Esophagus squamous epithelium (tissue), 5 donors: ENCODE measurements around the gene SLC38A8. TPM values are rescaled to one million over a fixed set of nuclear protein-coding genes. Genes with fewer than 3 reads are reported as not detected.

Source experiments
- DNase-seq: peaks from one replicate; lab custom pipeline; 2025; lab: John Stamatoyannopoulos, UW
- H3K27ac ChIP-seq, 4 donors: fragments of 200-600 bp; sonication (generic); one replicate each; pipeline ENCODE4 v1.5.1; 2016 to 2019; ENCODE audit warnings: mild to moderate bottlenecking in 1 of 4
- H3K27me3 ChIP-seq, 4 donors: fragments of 200-600 bp; sonication (generic); 1 replicate in 3 of 4; 2 replicates in 1 of 4; pipeline versions ENCODE4 v1.5.1 to v1.6.0; 2017 to 2021; ENCODE audit warnings: antibody characterized with exemption in 1 of 4
- H3K36me3 ChIP-seq, 3 donors: fragments of 200-600 bp; sonication (generic); one replicate each; pipeline ENCODE4 v1.5.1; 2016 to 2019
- H3K4me1 ChIP-seq, 3 donors: fragments of 200-600 bp; sonication (generic); one replicate each; pipeline ENCODE4 v1.5.1; 2017 to 2019
- H3K4me3 ChIP-seq, 4 donors: fragments of 200-600 bp; sonication (generic); 1 replicate in 3 of 4; 2 replicates in 1 of 4; pipeline ENCODE4 v1.5.1; 2016 to 2019; ENCODE audit warnings: mild to moderate bottlenecking in 2 of 4, moderate library complexity in 1 of 4
- H3K9me3 ChIP-seq, 3 donors: fragments of 200-600 bp; sonication (generic); one replicate each; pipeline ENCODE4 v1.5.1; 2016 to 2019
- POLR2A ChIP-seq, 4 donors: fragments of 450-650 bp; IDR thresholded peaks; one replicate each; pipeline ENCODE4 v1.6.1; 2017; ENCODE audit warnings: antibody characterized with exemption in 4 of 4, mild to moderate bottlenecking in 4 of 4, moderate library complexity in 3 of 4
- WGBS, 2 donors: methylation state at CpG; one replicate each; pipeline ENCODE4 v1.1.5; 2018; 5-methylcytosine and 5-hydroxymethylcytosine counted together
- intact Hi-C: fragments of 100-400 bp; cut with DNase I; formaldehyde crosslinking; loops from one replicate; pipeline ENCODE4 v1.15.0; 2022
- total RNA-seq, 4 donors: library from RNA; depleted of rRNA; stranded (reverse); fragments of >200 nt; gene quantifications; one replicate each; pipeline ENCODE4 v1.1.0, GENCODE V29; 2016
- TF ChIP-seq, protein P1 (sequence below), 6 experiments: fragments of 450-650 bp in 4 of 6; fragments of 200-600 bp in 2 of 6; sonication (generic) in 2 of 6; IDR thresholded peaks; one replicate each; pipeline ENCODE4 v1.5.1; 2016 to 2019; ENCODE audit warnings: antibody characterized with exemption in 6 of 6, mild to moderate bottlenecking in 4 of 6, moderate library complexity in 4 of 6
- donor health status: DM: yes; HTN: yes; CAD: no.

SLC38A8 gene
- total RNA-seq, 4 donors from 2014 or later, result not detected

DNA sequence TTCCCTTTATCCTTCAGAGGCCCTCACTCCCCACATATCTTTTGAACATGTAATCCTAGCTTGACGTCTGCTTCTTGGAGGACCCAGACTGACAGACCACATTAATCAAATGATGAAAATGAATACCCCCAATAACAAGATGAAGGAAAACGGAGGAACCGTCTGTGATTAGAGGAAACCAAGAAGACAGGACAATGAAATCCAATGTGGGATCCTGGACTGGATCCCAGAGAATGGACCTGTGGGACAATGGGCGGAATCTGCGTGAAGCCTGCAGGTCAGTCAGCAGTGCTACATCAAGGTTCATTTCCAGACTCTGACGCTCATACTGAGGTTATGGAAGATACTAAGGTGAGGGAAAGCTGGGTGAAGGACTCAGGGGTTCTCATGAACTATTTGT, 38.2 kb upstream of the SLC38A8 start:
- no peak for TF ChIP-seq POLR2A (IDR thresholded peaks at IDR 0.05)
- TF ChIP-seq, protein P1, sequence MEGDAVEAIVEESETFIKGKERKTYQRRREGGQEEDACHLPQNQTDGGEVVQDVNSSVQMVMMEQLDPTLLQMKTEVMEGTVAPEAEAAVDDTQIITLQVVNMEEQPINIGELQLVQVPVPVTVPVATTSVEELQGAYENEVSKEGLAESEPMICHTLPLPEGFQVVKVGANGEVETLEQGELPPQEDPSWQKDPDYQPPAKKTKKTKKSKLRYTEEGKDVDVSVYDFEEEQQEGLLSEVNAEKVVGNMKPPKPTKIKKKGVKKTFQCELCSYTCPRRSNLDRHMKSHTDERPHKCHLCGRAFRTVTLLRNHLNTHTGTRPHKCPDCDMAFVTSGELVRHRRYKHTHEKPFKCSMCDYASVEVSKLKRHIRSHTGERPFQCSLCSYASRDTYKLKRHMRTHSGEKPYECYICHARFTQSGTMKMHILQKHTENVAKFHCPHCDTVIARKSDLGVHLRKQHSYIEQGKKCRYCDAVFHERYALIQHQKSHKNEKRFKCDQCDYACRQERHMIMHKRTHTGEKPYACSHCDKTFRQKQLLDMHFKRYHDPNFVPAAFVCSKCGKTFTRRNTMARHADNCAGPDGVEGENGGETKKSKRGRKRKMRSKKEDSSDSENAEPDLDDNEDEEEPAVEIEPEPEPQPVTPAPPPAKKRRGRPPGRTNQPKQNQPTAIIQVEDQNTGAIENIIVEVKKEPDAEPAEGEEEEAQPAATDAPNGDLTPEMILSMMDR (IDR thresholded peaks at IDR 0.05), result no peak
- Histone ChIP-seq H3K4me1 (peaks cover 0 to 9% (median 3%) of the 10 kb centered on the region in 3 donors), H3K4me3 (no peak overlapping the region), H3K27me3 (no peaks in the 10 kb centered on the region), H3K9me3 (no peaks in the 10 kb centered on the region), H3K27ac (no peak overlapping the region), H3K36me3 (peaks cover 0 to 98% (median 14%) of the 10 kb centered on the region in 3 donors)
- DNase-seq, result no peak
- intact Hi-C loops, result loop anchor here (10.0 kb wide), 1 partner anchor 104 kb away; the partner anchor contains the start of gene TAF1C
- WGBS, 2 donors, result 84 to 90% methylated on average over 5 to 6 of the region's 6 CpGs

DNA sequence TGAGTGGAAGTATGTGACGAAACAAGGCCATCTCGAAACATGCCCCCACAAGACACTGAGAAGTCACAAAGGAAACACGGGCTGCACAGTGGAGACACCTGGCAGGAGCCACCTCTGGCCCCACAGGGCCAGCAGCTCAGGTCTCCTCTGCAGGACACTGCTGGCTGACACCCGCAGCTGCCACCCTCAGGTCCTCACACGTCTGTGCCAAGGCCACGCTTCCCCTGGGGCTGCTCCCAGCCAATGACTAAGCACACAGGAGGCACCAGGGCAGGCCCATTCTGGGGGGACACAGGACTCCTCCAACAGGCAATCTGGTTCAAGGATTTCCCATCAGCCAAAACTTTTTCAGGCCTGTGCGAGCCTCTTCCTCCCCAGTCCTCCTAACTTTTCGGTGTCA, 37.8 kb upstream of the SLC38A8 start:
- H3K4me1 ChIP-seq, result peaks cover 0 to 9% (median 3%) of the 10 kb centered on the region in 3 donors
- intact Hi-C loops, result loop anchor here (10.0 kb wide), 1 partner anchor 104 kb away; the partner anchor contains the start of gene TAF1C
- WGBS, 2 donors, result 50 to 59% methylated on average over 5 to 8 of the region's 8 CpGs
- no peak overlapping the region for H3K4me3 ChIP-seq
- H3K9me3 ChIP-seq, result no peaks in the 10 kb centered on the region
- H3K27ac ChIP-seq, result no peak overlapping the region
- no peaks in the 10 kb centered on the region for H3K27me3 ChIP-seq
- H3K36me3 ChIP-seq, result peaks cover 1 to 98% (median 15%) of the 10 kb centered on the region in 3 donors
- TF ChIP-seq, protein P1 (IDR thresholded peaks at IDR 0.05), result no peak
- TF ChIP-seq POLR2A (IDR thresholded peaks at IDR 0.05), result no peak
- no peak for DNase-seq

DNA sequence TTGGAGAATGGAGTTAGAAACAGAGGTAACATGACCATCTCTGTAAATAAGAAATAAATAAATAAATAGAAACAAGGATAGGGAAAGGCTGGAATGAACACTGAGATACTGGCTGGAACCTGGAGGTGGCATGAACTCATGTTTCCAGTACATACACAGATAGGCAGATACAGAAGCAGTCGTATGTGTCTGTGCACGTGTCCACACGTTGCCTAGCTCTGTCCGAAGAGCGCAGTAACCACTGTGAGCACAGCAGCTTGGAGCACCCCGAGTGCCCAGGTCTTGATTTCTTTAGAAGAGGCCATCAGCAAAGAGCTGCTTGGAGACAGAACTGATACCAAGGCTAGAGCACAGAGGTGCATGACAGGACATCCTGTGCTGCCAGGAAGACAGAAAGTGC, 37.1 kb upstream of the SLC38A8 start:
- Histone ChIP-seq H3K27me3 (no peaks in the 10 kb centered on the region), H3K9me3 (no peaks in the 10 kb centered on the region), H3K36me3 (peaks cover 8 to 98% (median 22%) of the 10 kb centered on the region in 3 donors), H3K27ac (no peak overlapping the region), H3K4me1 (peaks cover 0 to 9% (median 3%) of the 10 kb centered on the region in 3 donors), H3K4me3 (no peak overlapping the region)
- no peak for DNase-seq
- WGBS, 2 donors, result 82 to 88% methylated on average over 6 of the region's 6 CpGs
- intact Hi-C loops, result loop anchor here (10.0 kb wide), 1 partner anchor 105 kb away; the partner anchor contains the start of gene TAF1C
- TF ChIP-seq POLR2A (IDR thresholded peaks at IDR 0.05), result no peak
- TF ChIP-seq, protein P1 (IDR thresholded peaks at IDR 0.05), result no peak

DNA sequence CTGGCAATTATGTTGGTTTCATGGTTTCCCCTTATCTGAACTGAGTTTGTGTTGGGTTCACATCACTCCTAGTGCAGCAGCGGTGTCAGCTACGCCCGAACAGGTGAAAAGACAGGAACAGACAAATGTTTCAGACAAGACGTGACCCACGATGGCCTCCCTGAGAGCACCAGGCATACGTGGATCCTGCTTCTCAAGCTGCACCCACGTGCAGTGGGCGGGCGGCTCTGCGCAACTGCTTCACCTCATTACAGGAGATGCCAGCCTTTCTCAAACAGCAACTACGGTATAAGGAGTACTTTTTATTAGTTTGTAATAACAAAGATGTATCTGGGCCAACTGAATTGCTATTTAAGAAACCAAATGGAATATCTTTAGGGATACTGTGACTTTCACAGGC, 32.8 kb upstream of the SLC38A8 start:
- TF ChIP-seq POLR2A (IDR thresholded peaks at IDR 0.05), result no peak
- TF ChIP-seq, protein P1 (IDR thresholded peaks at IDR 0.05), result no peak
- no peak for DNase-seq
- H3K36me3 ChIP-seq, result peaks cover 8 to 100% (median 37%) of the 10 kb centered on the region in 3 donors
- no peak overlapping the region for H3K27ac ChIP-seq
- H3K9me3 ChIP-seq, result no peaks in the 10 kb centered on the region
- WGBS, 2 donors, result 85 to 93% methylated on average over 10 to 11 of the region's 11 CpGs
- H3K4me1 ChIP-seq, result peaks cover 0 to 3% (median 2%) of the 10 kb centered on the region in 3 donors
- no peak overlapping the region for H3K4me3 ChIP-seq
- intact Hi-C loops, result no loop called here
- no peaks in the 10 kb centered on the region for H3K27me3 ChIP-seq

DNA sequence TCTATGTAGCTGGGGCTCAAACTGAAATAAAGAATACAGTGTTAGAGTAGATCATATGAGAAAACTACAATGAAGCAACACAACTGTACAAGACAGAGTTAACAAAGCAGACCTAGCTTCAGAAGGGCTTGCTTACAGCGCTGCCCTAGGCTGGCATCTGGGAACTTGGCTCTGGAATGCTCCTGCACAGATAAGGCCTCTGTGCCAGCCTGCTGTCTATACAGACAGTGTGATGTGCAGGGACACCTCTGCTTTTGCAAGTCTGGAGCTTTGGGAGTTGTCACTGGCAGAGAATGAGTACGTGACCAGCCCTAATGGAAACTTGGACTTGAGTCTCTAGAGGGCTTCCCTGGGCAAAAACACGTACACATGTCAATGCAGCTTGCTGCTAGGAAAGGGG, 32.1 kb upstream of the SLC38A8 start:
- no peak for TF ChIP-seq POLR2A (IDR thresholded peaks at IDR 0.05)
- TF ChIP-seq, protein P1 (IDR thresholded peaks at IDR 0.05), result no peak
- Histone ChIP-seq H3K27ac (no peak overlapping the region), H3K9me3 (no peaks in the 10 kb centered on the region), H3K4me1 (peaks cover 0 to under 1% (median 0%) of the 10 kb centered on the region in 3 donors), H3K4me3 (no peak overlapping the region), H3K27me3 (no peaks in the 10 kb centered on the region), H3K36me3 (peaks cover 8 to 100% (median 40%) of the 10 kb centered on the region in 3 donors)
- WGBS, 2 donors, result 83 to 91% methylated on average over 2 to 3 of the region's 3 CpGs
- no peak for DNase-seq
- intact Hi-C loops, result no loop called here
